Measurements from ENCODE around the gene ST6GALNAC5. TPM values are rescaled to one million over a fixed set of nuclear protein-coding genes. Genes with fewer than 3 reads are reported as not detected.

Gene ST6GALNAC5
- total RNA-seq, 1 experiment from 2014 or later, result not detected

GRCh38 chr1:77103486-77103885 lies 236.2 kb downstream of the ST6GALNAC5 start:
- Histone ChIP-seq H3K27ac (ENCODE audit: low read length) (no peak overlapping the region), H3K36me3 (ENCODE audit: insufficient read depth, low read length) (no peaks in the 10 kb centered on the region), H4K20me1 (ENCODE audit: insufficient read depth, low read depth, low read length) (no peaks in the 10 kb centered on the region), H3K4me2 (ENCODE audit: low read depth, low read length, poor library complexity, severe bottlenecking) (no peak overlapping the region), H3K4me1 (ENCODE audit: low read length) (no peaks in the 10 kb centered on the region), H3K79me2 (ENCODE audit: low read length) (no peaks in the 10 kb centered on the region), H3K9me2 (replicated peaks; ENCODE audit: insufficient read depth, low read length) (no peaks in the 10 kb centered on the region), H3K9me3 (ENCODE audit: low read length) (no peaks in the 10 kb centered on the region), H3K9ac (ENCODE audit: low read length) (no peak overlapping the region), H2AFZ (ENCODE audit: low read length) (no peak overlapping the region), H3K27me3 (ENCODE audit: low read length) (no peaks in the 10 kb centered on the region), H3K4me3 (ENCODE audit: low read length) (no peak overlapping the region)
- no peak for DNase-seq

DNA sequence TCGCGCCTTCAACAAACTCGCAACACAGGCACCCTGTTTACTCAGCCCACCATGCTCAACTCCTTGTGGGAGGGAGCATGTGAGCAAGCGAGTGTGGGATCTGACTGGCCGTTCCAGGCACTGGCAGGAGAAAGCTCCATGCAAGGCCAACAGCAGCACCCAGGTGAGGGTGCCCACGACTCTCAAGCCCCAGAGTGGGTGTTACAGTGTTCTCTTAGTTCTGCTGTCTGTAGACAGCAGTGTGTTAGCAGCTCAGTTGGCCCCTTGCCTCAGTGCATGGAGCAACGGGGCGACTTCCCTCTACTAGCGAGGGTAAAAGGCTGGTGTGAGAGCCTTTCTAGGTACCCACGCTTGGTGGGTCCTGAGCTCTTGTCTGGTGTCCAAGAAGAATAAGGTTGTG lies 237.4 kb downstream of the ST6GALNAC5 start:
- no peak overlapping the region for H3K4me2 ChIP-seq (ENCODE audit: low read depth, low read length, poor library complexity, severe bottlenecking)
- no peak overlapping the region for H2AFZ ChIP-seq (ENCODE audit: low read length)
- H3K9ac ChIP-seq (ENCODE audit: low read length), result no peak overlapping the region
- H3K9me3 ChIP-seq (ENCODE audit: low read length), result no peaks in the 10 kb centered on the region
- no peak for DNase-seq
- no peaks in the 10 kb centered on the region for H3K79me2 ChIP-seq (ENCODE audit: low read length)
- no peaks in the 10 kb centered on the region for H3K9me2 ChIP-seq (replicated peaks; ENCODE audit: insufficient read depth, low read length)
- no peak overlapping the region for H3K4me3 ChIP-seq (ENCODE audit: low read length)
- no peaks in the 10 kb centered on the region for H3K27me3 ChIP-seq (ENCODE audit: low read length)
- H3K36me3 ChIP-seq (ENCODE audit: insufficient read depth, low read length), result no peaks in the 10 kb centered on the region
- no peaks in the 10 kb centered on the region for H4K20me1 ChIP-seq (ENCODE audit: insufficient read depth, low read depth, low read length)
- H3K27ac ChIP-seq (ENCODE audit: low read length), result no peak overlapping the region
- H3K4me1 ChIP-seq (ENCODE audit: low read length), result no peaks in the 10 kb centered on the region

Small RNA genes lying within 50 kb of the gene (small RNA-seq; reads per million reads assigned to genes)
- not detected for gene MIR7156
